Endodermal cell (in vitro differentiated cells): ENCODE results near the gene MAPK7. TPM values are rescaled to one million over a fixed set of nuclear protein-coding genes. Genes with fewer than 3 reads are reported as not detected.

Experiments
- DNase-seq: peaks from one replicate; pipeline ENCODE4 v3.0.0-alpha.2; 2017
- H3K27ac ChIP-seq: 2 replicates; pipeline ENCODE4 v1.5.1; 2013; ENCODE audit warnings: mild to moderate bottlenecking, low read depth, low read length, moderate library complexity
- H3K27me3 ChIP-seq: 2 replicates; pipeline ENCODE4 v1.6.1; 2013; ENCODE audit warnings: mild to moderate bottlenecking, low read length, moderate library complexity; ENCODE audit not compliant: insufficient read depth, control insufficient read depth, poor library complexity, severe bottlenecking
- H3K36me3 ChIP-seq: 2 replicates; pipeline ENCODE4 v1.7.0; 2013; ENCODE audit warnings: mild to moderate bottlenecking, low read length, moderate library complexity; ENCODE audit not compliant: control insufficient read depth, insufficient read depth
- H3K4me1 ChIP-seq: one replicate; pipeline ENCODE4 v1.7.0; 2013; ENCODE audit warnings: low read length; ENCODE audit not compliant: control insufficient read depth, insufficient read depth
- H3K4me3 ChIP-seq: 2 replicates; pipeline ENCODE4 v1.5.1; 2013; ENCODE audit warnings: mild to moderate bottlenecking, low read length, moderate library complexity
- H3K9ac ChIP-seq: 2 replicates; pipeline ENCODE4 v1.6.1; 2013; ENCODE audit warnings: mild to moderate bottlenecking, low read length, moderate library complexity; ENCODE audit not compliant: poor library complexity, severe bottlenecking; ENCODE audit errors: extremely low read depth
- H3K9me3 ChIP-seq: 2 replicates; pipeline ENCODE4 v1.6.1; 2013; ENCODE audit warnings: mild to moderate bottlenecking, low read length, moderate library complexity; ENCODE audit not compliant: control insufficient read depth
- H3K27ac Mint-ChIP-seq: 2 replicates; pipeline ENCODE4 v1.8.0; 2020; ENCODE audit warnings: mixed read lengths
- H3K27me3 Mint-ChIP-seq: 2 replicates; pipeline ENCODE4 v1.8.0; 2021; ENCODE audit warnings: mild to moderate bottlenecking, mixed read lengths; ENCODE audit not compliant: insufficient read depth
- H3K36me3 Mint-ChIP-seq: 2 replicates; pipeline ENCODE4 v1.8.0; 2020; ENCODE audit warnings: low read depth, mixed read lengths
- H3K4me1 Mint-ChIP-seq: 2 replicates; pipeline ENCODE4 v1.8.0; 2020; ENCODE audit warnings: mixed read lengths
- H3K4me3 Mint-ChIP-seq: 2 replicates; pipeline ENCODE4 v1.8.0; 2020; ENCODE audit warnings: mild to moderate bottlenecking, moderate library complexity, mixed read lengths
- H3K9me3 Mint-ChIP-seq: 2 replicates; pipeline ENCODE4 v1.8.0; 2020; ENCODE audit warnings: mild to moderate bottlenecking, mixed read lengths
- CTCF ChIP-seq: fragments of 200-600 bp; sonication (generic); conservative IDR thresholded peaks from 2 replicates; pipeline ENCODE4 v1.5.0; 2021; ENCODE audit warnings: antibody characterized with exemption, mild to moderate bottlenecking
- WGBS, 2 experiments: methylation state at CpG; one replicate each; pipeline versions ENCODE4 v1.1.5 to v1.1.7; 2013; ENCODE audit warnings: missing lambda C conversion rate in 2 of 2, mixed read lengths in 1 of 2; ENCODE audit not compliant: insufficient coverage in 1 of 2, insufficient read length in 1 of 2; 5-methylcytosine and 5-hydroxymethylcytosine counted together
- total RNA-seq, 2 donors: library from RNA; stranded (reverse); fragmentation: NEBNext Ultra II Directional in 1 of 2; extraction: Animal tissue kit (Norgen Biotek cat#: 25700) in 1 of 2; gene quantifications; 2 replicates in 1 of 2; 3 replicates in 1 of 2; pipeline ENCODE4 v1.2.1, GENCODE V29; 2021

The MAPK7 gene
- total RNA-seq, 2 donors from 2014 or later = 33.3 to 53.4 TPM

GRCh38 chr17:19345067-19345460 lies 33.2 kb upstream of the MAPK7 start:
- no peaks in the 10 kb centered on the region for H3K36me3 ChIP-seq
- no peaks in the 10 kb centered on the region for H3K9me3 ChIP-seq
- no peak overlapping the region for H3K27ac ChIP-seq
- Mint-ChIP-seq H3K4me3 (no peak overlapping the region), H3K36me3 (peaks cover 17% of the 10 kb centered on the region), H3K4me1 (peaks cover 6% of the 10 kb centered on the region), H3K27ac (no peak overlapping the region), H3K9me3 (no peaks in the 10 kb centered on the region), H3K27me3 (no peaks in the 10 kb centered on the region)
- no peaks in the 10 kb centered on the region for H3K27me3 ChIP-seq
- 94 to 98% methylated on average over 7 of the region's 7 CpGs for WGBS, 2 experiments
- no peaks in the 10 kb centered on the region for H3K4me1 ChIP-seq
- no peak overlapping the region for H3K9ac ChIP-seq
- H3K4me3 ChIP-seq = no peak overlapping the region
- DNase-seq = peak; percentile 45
- no peak for TF ChIP-seq CTCF

- Histone ChIP-seq H3K36me3 (no peaks in the 10 kb centered on the region), H3K27ac (no peak overlapping the region), H3K4me1 (no peaks in the 10 kb centered on the region), H3K9ac (no peak overlapping the region), H3K27me3 (no peaks in the 10 kb centered on the region), H3K9me3 (no peaks in the 10 kb centered on the region), H3K4me3 (no peak overlapping the region)
- H3K4me3 Mint-ChIP-seq = no peak overlapping the region
- H3K9me3 Mint-ChIP-seq = no peaks in the 10 kb centered on the region
- peaks cover 20% of the 10 kb centered on the region for H3K36me3 Mint-ChIP-seq
- 94 to 95% methylated on average over 7 to 13 of the region's 13 CpGs for WGBS, 2 experiments
- H3K27me3 Mint-ChIP-seq = no peaks in the 10 kb centered on the region
- no peak overlapping the region for H3K27ac Mint-ChIP-seq
- H3K4me1 Mint-ChIP-seq = peaks cover 6% of the 10 kb centered on the region
- TF ChIP-seq CTCF = no peak
- peak; percentile 44 for DNase-seq
Measured at GRCh38 chr17:19345486-19346350, 32.6 kb upstream of the MAPK7 start.

GRCh38 chr17:19346351-19347255 lies 31.7 kb upstream of the MAPK7 start:
- Histone ChIP-seq H3K9ac (no peak overlapping the region), H3K4me3 (no peak overlapping the region), H3K27me3 (no peaks in the 10 kb centered on the region), H3K36me3 (no peaks in the 10 kb centered on the region), H3K27ac (no peak overlapping the region), H3K9me3 (no peaks in the 10 kb centered on the region), H3K4me1 (no peaks in the 10 kb centered on the region)
- 94 to 95% methylated on average over 15 to 19 of the region's 19 CpGs for WGBS, 2 experiments
- H3K27me3 Mint-ChIP-seq = no peaks in the 10 kb centered on the region
- no peak overlapping the region for H3K4me3 Mint-ChIP-seq
- H3K4me1 Mint-ChIP-seq = peaks cover 6% of the 10 kb centered on the region
- H3K36me3 Mint-ChIP-seq = peaks cover 27% of the 10 kb centered on the region
- no peaks in the 10 kb centered on the region for H3K9me3 Mint-ChIP-seq
- peak; percentile 46 for DNase-seq
- H3K27ac Mint-ChIP-seq = peak overlapping the region; percentile 31
- TF ChIP-seq CTCF = no peak
